ENCODE results near the gene VIPR1.

VIPR1 gene

GRCh38 chr3:42557854-42558253, 55.4 kb downstream of the VIPR1 start:
- Histone ChIP-seq H3K9me2 (replicated peaks; ENCODE audit: control insufficient read depth, low read length) (no peaks in the 10 kb centered on the region), H3K27me3 (ENCODE audit: control insufficient read depth, low read length) (no peaks in the 10 kb centered on the region), H3K27ac (ENCODE audit: low read depth, low read length) (no peak overlapping the region), H3F3A (ENCODE audit: control insufficient read depth, insufficient read depth) (no peaks in the 10 kb centered on the region), H4K20me1 (ENCODE audit: control insufficient read depth, insufficient read depth, low read depth, low read length) (no peaks in the 10 kb centered on the region), H3K4me1 (ENCODE audit: control insufficient read depth, low read length) (no peaks in the 10 kb centered on the region), H3K36me3 (ENCODE audit: control insufficient read depth, low read length) (peaks cover 83% of the 10 kb centered on the region), H3K4me3 (ENCODE audit: low read length) (no peak overlapping the region), H3K79me2 (ENCODE audit: control insufficient read depth, low read length) (no peaks in the 10 kb centered on the region), H3K4me2 (ENCODE audit: low read length) (no peak overlapping the region), H3K9me3 (ENCODE audit: control insufficient read depth, insufficient read depth, low read length) (no peaks in the 10 kb centered on the region)
- no peak for TF ChIP-seq CTCF (IDR thresholded peaks at IDR 0.05; ENCODE audit: low read depth, low read length, poor library complexity, severe bottlenecking)
- no peak for TF ChIP-seq EZH2phosphoT487 (IDR thresholded peaks at IDR 0.05; ENCODE audit: borderline replicate concordance, low read length)

GRCh38 chr3:42562047-42562907, 59.8 kb downstream of the VIPR1 start:
- H3F3A ChIP-seq (ENCODE audit: control insufficient read depth, insufficient read depth), result no peaks in the 10 kb centered on the region
- H3K36me3 ChIP-seq (ENCODE audit: control insufficient read depth, low read length), result peaks cover 82% of the 10 kb centered on the region
- TF ChIP-seq CTCF (IDR thresholded peaks at IDR 0.05; ENCODE audit: low read depth, low read length, poor library complexity, severe bottlenecking) (no peak), EZH2phosphoT487 (IDR thresholded peaks at IDR 0.05; ENCODE audit: borderline replicate concordance, low read length) (no peak)
- H3K4me2 ChIP-seq (ENCODE audit: low read length), result no peak overlapping the region
- H3K27ac ChIP-seq (ENCODE audit: low read depth, low read length), result no peak overlapping the region
- no peaks in the 10 kb centered on the region for H3K27me3 ChIP-seq (ENCODE audit: control insufficient read depth, low read length)
- no peaks in the 10 kb centered on the region for H3K9me2 ChIP-seq (replicated peaks; ENCODE audit: control insufficient read depth, low read length)
- no peaks in the 10 kb centered on the region for H3K9me3 ChIP-seq (ENCODE audit: control insufficient read depth, insufficient read depth, low read length)
- H3K4me3 ChIP-seq (ENCODE audit: low read length), result no peak overlapping the region
- H3K4me1 ChIP-seq (ENCODE audit: control insufficient read depth, low read length), result no peaks in the 10 kb centered on the region
- H3K79me2 ChIP-seq (ENCODE audit: control insufficient read depth, low read length), result no peaks in the 10 kb centered on the region
- H4K20me1 ChIP-seq (ENCODE audit: control insufficient read depth, insufficient read depth, low read depth, low read length), result no peaks in the 10 kb centered on the region

GRCh38 chr3:42569593-42570142, 67.2 kb downstream of the VIPR1 start:
- H3K9me3 ChIP-seq (ENCODE audit: control insufficient read depth, insufficient read depth, low read length), result 0 out of 2 replicates have a peak, but pooled peaks cover under 1% of the 10 kb centered on the region
- H3F3A ChIP-seq (ENCODE audit: control insufficient read depth, insufficient read depth), result no peaks in the 10 kb centered on the region
- H3K4me1 ChIP-seq (ENCODE audit: control insufficient read depth, low read length), result no peaks in the 10 kb centered on the region
- H3K4me2 ChIP-seq (ENCODE audit: low read length), result no peak overlapping the region
- H3K27ac ChIP-seq (ENCODE audit: low read depth, low read length), result no peak overlapping the region
- H3K9me2 ChIP-seq (replicated peaks; ENCODE audit: control insufficient read depth, low read length), result no peaks in the 10 kb centered on the region
- peaks cover 59% of the 10 kb centered on the region for H3K36me3 ChIP-seq (ENCODE audit: control insufficient read depth, low read length)
- TF ChIP-seq CTCF (IDR thresholded peaks at IDR 0.05; ENCODE audit: low read depth, low read length, poor library complexity, severe bottlenecking) (no peak), EZH2phosphoT487 (IDR thresholded peaks at IDR 0.05; ENCODE audit: borderline replicate concordance, low read length) (no peak)
- H3K79me2 ChIP-seq (ENCODE audit: control insufficient read depth, low read length), result peaks cover 44% of the 10 kb centered on the region
- H4K20me1 ChIP-seq (ENCODE audit: control insufficient read depth, insufficient read depth, low read depth, low read length), result 0 out of 2 replicates have a peak, but pooled peaks cover 2% of the 10 kb centered on the region
- H3K27me3 ChIP-seq (ENCODE audit: control insufficient read depth, low read length), result no peaks in the 10 kb centered on the region
- no peak overlapping the region for H3K4me3 ChIP-seq (ENCODE audit: low read length)

Data from DOHH2 (cell line).